ENCODE data around the gene TMEM18. TPM values are rescaled to one million over a fixed set of nuclear protein-coding genes. Genes with fewer than 3 reads are reported as not detected.

Gene TMEM18
- total and polyA plus RNA-seq, 9 of the 15 experiments (the other 6 are each of a cell fraction or from before 2014, with no cell fraction given): 12.8 to 55.9 (median 21.8) TPM

GRCh38 chr2:637406-637776, 39.8 kb downstream of the TMEM18 start:
- Histone ChIP-seq H3K79me2 (ENCODE audit: control insufficient read depth, insufficient read depth, low read length) (no peaks in the 10 kb centered on the region), H3K4me1 (replicated peaks in 1 of 2; ENCODE audit: control insufficient read depth in 2 of 2, insufficient read depth in 2 of 2, low read length in 2 of 2) (peaks cover 0 to 10% of the 10 kb centered on the region in 2 experiments; a peak in 2 of 5 replicates), H3K36me3 (ENCODE audit: control insufficient read depth, insufficient read depth, low read length) (no peaks in the 10 kb centered on the region), H3K4me2 (ENCODE audit: insufficient read depth, low read length) (no peak overlapping the region), H3K9ac (ENCODE audit: insufficient read depth in 1 of 2, low read depth in 2 of 2, low read length in 2 of 2) (no peak overlapping the region; a peak in 1 of 4 replicates), H3K27ac (ENCODE audit: extremely low read depth, low read depth, low read length) (no peak overlapping the region), H3K27me3 (ENCODE audit: control insufficient read depth in 2 of 2, insufficient read depth in 2 of 2, low read length in 2 of 2) (peaks cover 0 to 56% of the 10 kb centered on the region in 2 experiments; a peak in 3 of 5 replicates), H3K4me3 (no peak overlapping the region), H3K9me1 (ENCODE audit: control insufficient read depth, insufficient read depth, low read length) (peaks cover 3% of the 10 kb centered on the region), H3K9me3 (replicated peaks; ENCODE audit: control insufficient read depth, insufficient read depth, low read depth, low read length) (no peaks in the 10 kb centered on the region), H2AFZ (ENCODE audit: low read depth, low read length) (no peak overlapping the region), H4K20me1 (replicated peaks; ENCODE audit: control insufficient read depth, insufficient read depth, low read length) (no peaks in the 10 kb centered on the region; the same call in 1 of the 2 replicates)
- intact Hi-C loops (cut with micrococcal nuclease): loop anchor here (2.0 kb wide), 1 partner anchor 109 kb away; no protein-coding TSS in a partner anchor
- BruUV-seq (replicated peaks): no TSS peak
- ATAC-seq (peak; percentile 40), FAIRE-seq (no peak), DNase-seq (ENCODE audit: extremely low read depth in 1 of 4, low spot score in 3 of 4) (no peak)
- in situ Hi-C loops (cut with MboI): no loop called here
- ChIA-PET CTCF (ENCODE audit: low intra/inter-chr PET ratio) (interaction anchor here (1.5 kb wide), 1 partner anchor 108 kb away, joined by 8 read pairs; no protein-coding TSS in a partner anchor), POLR2A (no interaction called here)
- 8% methylated on average over 16 of the region's 16 CpGs for WGBS (ENCODE audit: insufficient coverage, low coverage, missing lambda C conversion rate)
- TF ChIP-seq CBX8 (IDR thresholded peaks at IDR 0.05; ENCODE audit: borderline replicate concordance, extremely low read depth, low read depth, low read length, poor library complexity, severe bottlenecking): no peak
- no peak for TF ChIP-seq RREB1 (CRISPR knock-in tag; IDR thresholded peaks at IDR 0.05)
- TF ChIP-seq TFE3 (CRISPR knock-in tag; IDR thresholded peaks at IDR 0.05): no peak
- TF ChIP-seq CEBPZ (IDR thresholded peaks at IDR 0.05; ENCODE audit: borderline replicate concordance, low read depth, low read length): no peak
- TF ChIP-seq PTBP1 (IDR thresholded peaks at IDR 0.05; ENCODE audit: low read depth, low read length): no peak
- no peak for TF ChIP-seq MYNN (IDR thresholded peaks at IDR 0.05)
- TF ChIP-seq MYNN (CRISPR knock-in tag; IDR thresholded peaks at IDR 0.05): no peak
- TF ChIP-seq CREM (IDR thresholded peaks at IDR 0.05; ENCODE audit: low read depth): no peak

Data from K562 (cell line).